Activated T-cell treated with anti-CD3 and anti-CD28 coated beads, Interleukin-2, amount 50 U/mL, for 24 hours (primary cell): Measurements from ENCODE around the gene ADIPOR1.
A peak's percentile ranks its signal among the peaks of the same experiment; 100 is the strongest.
"Not testable (repeated sequence)": the region's sequence is repeated elsewhere in the genome, so short reads cannot be mapped to it uniquely, and the experiment has no call there.

Experiments
- DNase-seq: peaks from one replicate; pipeline ENCODE4 v3.0.0-alpha.2; 2020
- H3K27ac Mint-ChIP-seq: 2 replicates; pipeline ENCODE4 v1.8.0; 2020; ENCODE audit warnings: mild to moderate bottlenecking, mixed read lengths
- H3K27me3 Mint-ChIP-seq: 2 replicates; pipeline ENCODE4 v1.8.0; 2020; ENCODE audit warnings: mixed read lengths
- H3K36me3 Mint-ChIP-seq: 2 replicates; pipeline ENCODE4 v1.8.0; 2020; ENCODE audit warnings: low read depth, mixed read lengths
- H3K4me1 Mint-ChIP-seq: 2 replicates; pipeline ENCODE4 v1.8.0; 2020; ENCODE audit warnings: low read depth, mixed read lengths
- H3K4me3 Mint-ChIP-seq: 2 replicates; pipeline ENCODE4 v1.8.0; 2020; ENCODE audit warnings: mild to moderate bottlenecking, moderate library complexity, mixed read lengths
- H3K9me3 Mint-ChIP-seq: 2 replicates; pipeline ENCODE4 v1.8.0; 2020; ENCODE audit warnings: mixed read lengths

ADIPOR1 gene

DNA sequence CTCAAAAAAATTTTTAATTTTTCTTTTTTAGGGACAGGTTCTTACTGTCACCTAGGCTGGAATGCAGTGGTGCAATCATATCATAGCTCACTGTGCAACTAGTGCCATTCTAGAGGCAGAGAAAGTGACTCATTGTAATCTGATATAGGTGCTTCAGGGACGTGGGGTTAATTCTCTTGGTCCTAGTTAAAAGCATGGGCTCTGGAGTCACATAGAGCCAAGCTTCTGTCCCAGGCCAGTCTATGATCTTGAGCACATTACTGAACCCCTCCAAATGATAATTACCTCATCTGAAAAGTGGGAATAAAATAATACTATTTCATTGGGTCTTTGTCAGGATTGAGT, 1.1 kb upstream of the ADIPOR1 start:
- Mint-ChIP-seq H3K36me3 (peaks cover 52% of the 10 kb centered on the region), H3K27ac (no peak overlapping the region), H3K4me3 (no peak overlapping the region), H3K9me3 (no peaks in the 10 kb centered on the region), H3K27me3 (no peaks in the 10 kb centered on the region), H3K4me1 (peaks cover 40% of the 10 kb centered on the region)
- DNase-seq, result no peak

DNA sequence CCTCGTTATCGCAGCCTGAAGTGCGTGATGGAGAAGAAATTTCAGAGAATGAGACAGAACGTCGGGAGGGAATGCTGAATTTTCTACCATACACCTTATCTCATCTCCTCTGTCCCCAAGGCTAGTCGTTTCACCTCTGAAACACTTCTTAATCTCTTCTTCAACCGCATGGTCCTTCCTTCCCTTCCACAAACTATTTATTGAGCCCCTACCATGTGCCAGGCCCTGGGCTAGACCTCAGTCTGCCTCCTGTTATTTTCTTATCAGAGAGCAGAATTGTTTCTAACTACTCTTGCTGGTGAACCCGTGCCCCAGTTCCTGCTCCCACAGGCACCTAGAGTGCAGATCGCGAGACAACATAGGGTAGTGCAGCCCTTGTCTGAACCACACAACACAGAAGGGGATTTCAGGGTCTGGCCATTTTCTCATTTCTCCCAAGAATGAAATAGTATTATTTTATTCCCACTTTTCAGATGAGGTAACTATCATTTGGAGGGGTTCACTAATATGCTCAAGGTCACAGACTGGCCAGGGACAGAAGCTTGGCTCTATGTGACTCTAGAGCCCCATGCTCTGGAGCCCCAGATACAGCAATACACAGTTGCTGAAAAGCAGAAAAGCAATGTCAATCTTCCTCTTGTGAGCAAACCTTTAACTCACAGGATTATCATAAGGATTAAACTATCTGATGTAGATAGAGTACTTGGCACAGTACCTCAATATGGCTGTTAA, 598 bp upstream of the ADIPOR1 start:
- H3K4me3 Mint-ChIP-seq, result peak overlapping the region; percentile 87
- no peaks in the 10 kb centered on the region for H3K9me3 Mint-ChIP-seq
- DNase-seq, result no peak
- H3K4me1 Mint-ChIP-seq, result peaks cover 45% of the 10 kb centered on the region
- H3K27ac Mint-ChIP-seq, result peak overlapping the region; percentile 77
- H3K36me3 Mint-ChIP-seq, result peaks cover 52% of the 10 kb centered on the region
- no peaks in the 10 kb centered on the region for H3K27me3 Mint-ChIP-seq

- peaks cover 44% of the 10 kb centered on the region for H3K36me3 Mint-ChIP-seq
- peaks cover 60% of the 10 kb centered on the region for H3K4me1 Mint-ChIP-seq
- H3K4me3 Mint-ChIP-seq, result peak overlapping the region; percentile 87
- no peak for DNase-seq
- no peaks in the 10 kb centered on the region for H3K27me3 Mint-ChIP-seq
- no peaks in the 10 kb centered on the region for H3K9me3 Mint-ChIP-seq
- H3K27ac Mint-ChIP-seq, result peak overlapping the region; percentile 89
These were observed 1.1 kb downstream of the ADIPOR1 start for GRCh38 chr1:202956969-202957368.

DNA sequence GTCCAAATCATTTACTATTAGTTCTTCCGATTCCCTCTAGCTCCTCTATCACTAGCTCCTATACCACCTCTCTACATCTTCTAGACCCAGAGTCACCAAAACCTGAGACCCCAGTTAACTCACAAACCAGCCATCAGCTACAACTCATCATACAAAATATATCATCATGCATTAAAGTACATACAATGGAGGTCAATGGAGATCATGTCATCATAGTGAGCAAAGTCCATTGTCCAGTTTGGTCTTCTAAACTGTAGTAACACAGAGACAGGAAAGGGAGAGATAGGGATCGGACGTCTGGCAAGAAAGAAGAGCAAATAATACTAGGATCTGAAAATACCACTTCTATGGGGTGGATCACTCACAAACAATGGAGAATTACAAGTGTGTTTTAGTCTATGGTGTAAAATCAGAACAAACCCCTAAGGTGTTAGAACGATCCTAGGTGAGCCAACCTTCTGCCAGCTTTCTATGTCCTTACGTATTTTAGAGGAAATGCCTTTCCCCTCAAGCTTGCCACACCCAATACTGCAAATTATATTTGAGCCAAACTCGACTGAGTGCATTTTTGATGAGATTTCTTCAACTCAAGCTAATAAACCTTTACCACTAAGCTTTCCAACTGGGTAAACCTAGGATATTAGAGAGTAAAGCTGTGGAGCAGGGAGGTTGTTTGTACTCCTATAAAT, 3.9 kb downstream of the ADIPOR1 start:
- no peak for DNase-seq
- H3K36me3 Mint-ChIP-seq, result peaks cover 61% of the 10 kb centered on the region
- H3K27me3 Mint-ChIP-seq, result no peaks in the 10 kb centered on the region
- no peak overlapping the region for H3K4me3 Mint-ChIP-seq
- H3K27ac Mint-ChIP-seq, result peak overlapping the region; percentile 5
- no peaks in the 10 kb centered on the region for H3K9me3 Mint-ChIP-seq
- H3K4me1 Mint-ChIP-seq, result peaks cover 68% of the 10 kb centered on the region

DNA sequence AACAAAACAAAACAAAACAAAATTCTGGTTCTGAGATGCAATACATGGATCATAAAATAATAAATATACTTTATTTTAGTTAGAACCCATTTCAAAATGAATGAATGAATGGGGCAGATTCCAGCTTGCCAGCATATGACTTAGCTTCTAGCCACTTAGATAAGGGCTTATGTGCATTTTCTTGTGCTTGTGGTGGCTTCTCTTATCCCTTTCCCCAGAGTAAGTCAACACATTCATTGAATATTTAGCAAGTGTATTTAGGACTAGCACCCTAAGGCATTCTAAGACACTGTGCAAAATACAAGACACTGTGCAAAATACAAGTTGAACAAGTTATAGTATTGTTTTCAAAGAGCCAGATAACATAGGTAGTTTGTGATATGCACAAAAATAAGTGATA, 4.7 kb downstream of the ADIPOR1 start:
- Mint-ChIP-seq H3K4me3 (no peak overlapping the region), H3K4me1 (peaks cover 62% of the 10 kb centered on the region), H3K27me3 (no peaks in the 10 kb centered on the region), H3K9me3 (no peaks in the 10 kb centered on the region), H3K36me3 (peaks cover 69% of the 10 kb centered on the region), H3K27ac (peak overlapping the region; percentile 84)
- no peak for DNase-seq

DNA sequence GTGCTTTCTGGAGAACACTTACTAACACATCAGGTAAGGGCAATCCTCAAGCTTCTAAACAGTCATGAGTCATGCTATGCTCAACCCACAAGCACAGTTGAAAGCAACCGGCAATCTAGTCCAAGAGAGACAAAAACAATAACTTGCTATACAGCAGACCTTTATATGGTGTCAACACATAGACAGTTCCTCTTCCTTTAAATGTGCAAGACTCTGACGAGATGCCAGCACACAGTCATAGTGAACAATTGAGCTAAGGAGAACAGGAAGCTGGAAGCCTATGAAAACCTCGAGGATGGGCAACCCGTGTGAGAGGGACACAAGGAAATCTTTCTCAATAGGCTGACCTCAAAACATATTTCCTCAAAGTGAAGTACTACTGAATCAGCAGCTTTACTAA, 5.3 kb downstream of the ADIPOR1 start:
- Mint-ChIP-seq H3K9me3 (no peaks in the 10 kb centered on the region), H3K36me3 (peaks cover 74% of the 10 kb centered on the region), H3K4me1 (peaks cover 61% of the 10 kb centered on the region), H3K27me3 (no peaks in the 10 kb centered on the region), H3K27ac (peak overlapping the region; percentile 84), H3K4me3 (no peak overlapping the region)
- no peak for DNase-seq

GRCh38 chr1:202952099-202952498, 6.0 kb downstream of the ADIPOR1 start:
- Mint-ChIP-seq H3K4me1 (peaks cover 57% of the 10 kb centered on the region), H3K9me3 (no peaks in the 10 kb centered on the region), H3K27me3 (no peaks in the 10 kb centered on the region), H3K27ac (peak overlapping the region; percentile 65), H3K36me3 (peaks cover 73% of the 10 kb centered on the region), H3K4me3 (no peak overlapping the region)
- DNase-seq, result no peak

- Mint-ChIP-seq H3K27me3 (no peaks in the 10 kb centered on the region), H3K27ac (peak overlapping the region; percentile 65), H3K4me3 (no peak overlapping the region), H3K9me3 (no peaks in the 10 kb centered on the region), H3K4me1 (peaks cover 50% of the 10 kb centered on the region), H3K36me3 (peaks cover 78% of the 10 kb centered on the region)
- DNase-seq, result no peak
These were observed 6.7 kb downstream of the ADIPOR1 start for GRCh38 chr1:202951437-202951836.

DNA sequence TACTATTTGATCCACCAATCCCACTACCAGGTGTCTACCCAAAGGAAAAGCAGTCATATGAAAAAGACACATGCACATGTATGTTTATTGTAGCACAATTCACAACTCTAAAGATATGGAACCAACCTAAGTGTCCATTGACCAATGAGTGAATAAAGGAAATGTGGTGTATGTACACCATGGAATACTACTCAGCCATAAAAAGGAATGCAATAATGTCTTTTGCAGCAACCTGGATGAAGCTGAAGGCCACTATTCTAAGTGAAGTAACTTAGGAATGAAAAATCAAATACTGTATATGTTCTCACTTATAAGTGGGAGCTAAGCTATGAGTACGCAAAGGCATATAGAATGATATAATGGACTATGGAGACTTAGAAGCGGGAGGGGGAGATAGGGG, 12.6 kb downstream of the ADIPOR1 start:
- Mint-ChIP-seq H3K36me3 (peaks cover 94% of the 10 kb centered on the region), H3K27ac (no peak overlapping the region), H3K27me3 (no peaks in the 10 kb centered on the region), H3K9me3 (no peaks in the 10 kb centered on the region), H3K4me1 (no peaks in the 10 kb centered on the region), H3K4me3 (no peak overlapping the region)
- DNase-seq, result no peak

DNA sequence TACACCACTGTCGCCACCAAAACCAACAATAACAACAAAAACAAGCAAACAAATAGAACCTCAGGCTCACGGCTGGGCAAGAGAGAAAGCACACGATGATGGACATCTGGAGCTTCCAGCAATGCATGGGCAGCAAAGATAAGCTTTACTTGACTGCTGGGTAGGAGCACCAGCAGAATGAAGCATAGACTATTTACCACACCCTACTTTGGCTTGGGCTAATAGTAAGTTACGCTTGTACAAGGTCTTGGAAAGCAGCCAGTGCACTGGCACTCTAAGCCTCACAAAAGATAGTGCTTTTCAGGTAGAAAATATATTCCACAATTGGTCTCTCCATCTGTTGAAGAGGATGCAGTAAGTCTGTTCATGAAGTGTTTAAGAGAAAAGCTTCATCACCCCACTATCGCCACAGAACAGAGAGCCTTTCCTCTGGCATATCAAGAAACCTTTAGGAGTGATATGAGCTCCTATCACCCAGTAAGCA, 13.6 kb downstream of the ADIPOR1 start:
- no peak for DNase-seq
- no peaks in the 10 kb centered on the region for H3K9me3 Mint-ChIP-seq
- H3K27ac Mint-ChIP-seq, result no peak overlapping the region
- H3K27me3 Mint-ChIP-seq, result no peaks in the 10 kb centered on the region
- peaks cover 91% of the 10 kb centered on the region for H3K36me3 Mint-ChIP-seq
- H3K4me3 Mint-ChIP-seq, result no peak overlapping the region
- H3K4me1 Mint-ChIP-seq, result no peaks in the 10 kb centered on the region

- Mint-ChIP-seq H3K4me1 (no peaks in the 10 kb centered on the region), H3K9me3 (no peaks in the 10 kb centered on the region), H3K4me3 (no peak overlapping the region), H3K27me3 (no peaks in the 10 kb centered on the region), H3K36me3 (peaks cover 76% of the 10 kb centered on the region), H3K27ac (no peak overlapping the region)
- DNase-seq, result no peak
These were observed 15.7 kb downstream of the ADIPOR1 start for GRCh38 chr1:202942426-202942825.

DNA sequence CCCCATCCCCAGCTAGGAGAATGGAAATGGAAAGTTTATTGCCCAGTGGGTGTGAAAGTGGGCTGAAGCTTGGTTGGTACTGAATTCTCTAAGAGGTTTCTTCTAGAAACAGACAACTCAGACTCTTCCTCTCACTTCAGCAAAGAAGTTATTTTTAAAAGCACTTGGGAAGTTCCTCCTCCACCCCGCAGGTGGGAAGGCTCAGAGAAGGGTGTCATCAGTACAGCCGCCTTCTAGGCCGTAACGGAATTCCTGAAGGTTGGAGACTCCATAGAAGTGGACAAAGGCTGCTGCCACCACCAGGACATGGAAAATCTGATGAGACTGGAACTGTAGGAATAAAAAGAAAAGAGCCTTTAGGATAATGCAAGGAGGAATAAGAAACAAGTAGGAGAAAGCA, 16.7 kb downstream of the ADIPOR1 start:
- Mint-ChIP-seq H3K36me3 (peaks cover 67% of the 10 kb centered on the region), H3K4me1 (no peaks in the 10 kb centered on the region), H3K27me3 (no peaks in the 10 kb centered on the region), H3K4me3 (no peak overlapping the region), H3K9me3 (no peaks in the 10 kb centered on the region), H3K27ac (peak overlapping the region; percentile 59)
- no peak for DNase-seq

GRCh38 chr1:202940561-202940960, 17.6 kb downstream of the ADIPOR1 start:
- no peaks in the 10 kb centered on the region for H3K9me3 Mint-ChIP-seq
- H3K36me3 Mint-ChIP-seq, result peaks cover 59% of the 10 kb centered on the region
- H3K4me1 Mint-ChIP-seq, result no peaks in the 10 kb centered on the region
- H3K27ac Mint-ChIP-seq, result no peak overlapping the region
- no peak overlapping the region for H3K4me3 Mint-ChIP-seq
- no peak for DNase-seq
- no peaks in the 10 kb centered on the region for H3K27me3 Mint-ChIP-seq

GRCh38 chr1:202938287-202938925, 19.7 kb downstream of the ADIPOR1 start:
- Mint-ChIP-seq H3K4me1 (peaks cover 5% of the 10 kb centered on the region), H3K9me3 (no peaks in the 10 kb centered on the region), H3K27ac (no peak overlapping the region), H3K4me3 (no peak overlapping the region), H3K36me3 (peaks cover 38% of the 10 kb centered on the region), H3K27me3 (no peaks in the 10 kb centered on the region)
- DNase-seq, result no peak

- H3K27ac Mint-ChIP-seq, H3K4me1 Mint-ChIP-seq, H3K9me3 Mint-ChIP-seq, H3K27me3 Mint-ChIP-seq, H3K4me3 Mint-ChIP-seq, DNase-seq: not testable (repeated sequence)
- peaks cover 19% of the 10 kb centered on the region for H3K36me3 Mint-ChIP-seq
These were observed 21.7 kb downstream of the ADIPOR1 start for GRCh38 chr1:202936409-202936808.
